Prostate gland (tissue), 2 donors: Measurements from ENCODE around the gene VAPB. TPM values are rescaled to one million over a fixed set of nuclear protein-coding genes. Genes with fewer than 3 reads are reported as not detected.

ENCODE experiments used
- DNase-seq: peaks from one replicate; pipeline ENCODE4 v3.0.0-alpha.2; 2019; ENCODE audit warnings: low spot score
- H3K27ac ChIP-seq, 2 donors: fragments of 200-600 bp; sonication (generic); 2 replicates each; pipeline ENCODE4 v1.5.1; 2017 to 2019
- H3K27me3 ChIP-seq: fragments of 200-600 bp; sonication (generic); replicated peaks from 2 replicates; pipeline ENCODE4 v1.5.1; 2019; ENCODE audit not compliant: insufficient read depth
- H3K36me3 ChIP-seq, 2 donors: fragments of 200-600 bp; sonication (generic); 1 replicate in 1 of 2; 2 replicates in 1 of 2; pipeline versions ENCODE4 v1.5.1 to v1.8.1; 2017 to 2019
- H3K4me1 ChIP-seq: fragments of 200-600 bp; sonication (generic); replicated peaks from 2 replicates; pipeline ENCODE4 v1.5.1; 2019
- H3K4me3 ChIP-seq, 2 donors: fragments of 200-600 bp; sonication (generic); 2 replicates each; pipeline ENCODE4 v1.5.1; 2017 to 2019
- H3K9me3 ChIP-seq: fragments of 200-600 bp; sonication (generic); 2 replicates; pipeline ENCODE4 v1.5.1; 2017
- CTCF ChIP-seq, 4 experiments: fragments of 200-600 bp in 2 of 4; fragments of 450-650 bp in 2 of 4; sonication (generic) in 2 of 4; IDR thresholded peaks; 1 replicate in 3 of 4; 2 replicates in 1 of 4; pipeline ENCODE4 v1.5.1; 2016 to 2019; ENCODE audit warnings: antibody characterized with exemption in 4 of 4, mild to moderate bottlenecking in 2 of 4, moderate library complexity in 2 of 4
- POLR2A ChIP-seq: fragments of 450-650 bp; IDR thresholded peaks from one replicate; pipeline ENCODE4 v1.6.1; 2016; ENCODE audit warnings: antibody characterized with exemption, mild to moderate bottlenecking
- POLR2AphosphoS5 ChIP-seq: sonication (generic); formaldehyde crosslinking; IDR thresholded peaks from one replicate; pipeline ENCODE4 v1.6.1; 2017; ENCODE audit warnings: antibody characterized with exemption
- WGBS: methylation state at CpG from one replicate; pipeline ENCODE4 v1.1.5; 2018; 5-methylcytosine and 5-hydroxymethylcytosine counted together
- intact Hi-C: fragments of 100-400 bp; cut with DNase I; formaldehyde crosslinking; loops from one replicate; pipeline ENCODE4 v1.14.2; 2022
- total RNA-seq, 2 donors: library from RNA; depleted of rRNA; stranded (reverse); fragments of >200 nt; gene quantifications; one replicate each; pipeline ENCODE4 v1.1.0, GENCODE V29; 2016

Gene VAPB
- total RNA-seq, 2 donors from 2014 or later = 14.2 to 21.1 TPM

DNA sequence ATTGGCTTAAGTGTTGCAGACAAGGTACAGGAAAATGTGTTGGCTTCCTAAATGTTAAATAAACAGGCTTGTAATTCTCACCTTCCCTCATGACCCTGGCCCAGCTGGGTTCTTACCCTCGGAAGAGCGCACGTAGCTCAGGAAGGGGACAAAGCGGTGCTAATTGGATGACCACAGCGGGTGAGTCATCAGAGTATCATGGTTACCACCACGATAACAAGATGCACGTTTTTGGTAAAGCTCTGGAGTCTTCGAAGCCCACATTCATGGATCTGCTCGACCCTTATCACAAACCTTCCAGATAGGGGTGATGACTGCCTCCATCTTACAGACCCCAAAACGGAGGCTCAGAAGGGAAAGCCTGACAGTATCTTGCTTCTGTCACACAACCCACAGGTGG is 93.4 kb downstream of the VAPB start:
- Histone ChIP-seq H3K4me1 (peaks cover 3% of the 10 kb centered on the region), H3K9me3 (no peaks in the 10 kb centered on the region), H3K27ac (no peak overlapping the region), H3K27me3 (no peaks in the 10 kb centered on the region), H3K4me3 (no peak overlapping the region), H3K36me3 (no peaks in the 10 kb centered on the region)
- intact Hi-C loops = loop anchor here (5.0 to 10.0 kb wide), 3 partner anchors 170 to 362 kb away; partner anchors contain the start of genes NPEPL1 and STX16
- 84% methylated on average over 10 of the region's 10 CpGs for WGBS
- no peak for TF ChIP-seq POLR2AphosphoS5
- no peak for TF ChIP-seq POLR2A
- TF ChIP-seq CTCF (IDR thresholded peaks at IDR 0.05) = no peak
- no peak for DNase-seq

DNA sequence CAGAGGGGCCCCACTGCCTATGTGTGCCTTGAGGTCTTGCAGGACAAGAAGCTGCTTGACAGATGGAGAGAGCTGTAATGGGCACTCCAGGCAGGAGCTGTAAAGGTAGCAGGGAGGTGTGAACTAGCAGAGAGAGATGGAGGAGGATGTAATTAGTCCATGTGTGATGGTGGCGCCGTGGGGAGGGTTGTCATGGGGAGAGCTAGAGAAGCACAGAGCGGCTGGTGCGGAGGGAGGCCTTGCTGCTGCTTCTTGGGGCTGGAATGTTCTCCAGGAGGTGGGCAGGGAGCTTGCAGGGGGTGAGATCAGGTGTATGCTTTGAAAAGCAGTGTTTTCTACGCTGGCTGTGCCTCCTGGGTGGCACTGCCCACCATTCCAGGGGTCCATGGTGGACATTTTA is 94.0 kb downstream of the VAPB start:
- 89% methylated on average over 5 of the region's 5 CpGs for WGBS

GRCh38 chr20:58483470-58483869 is 94.4 kb downstream of the VAPB start:
- WGBS = 92% methylated on average over 6 of the region's 6 CpGs
- intact Hi-C loops = loop anchor here (5.0 to 10.0 kb wide), 3 partner anchors 169 to 361 kb away; partner anchors contain the start of genes NPEPL1 and STX16

More for the DNA sequence above, 94.0 kb downstream of the VAPB start:
- TF ChIP-seq CTCF (IDR thresholded peaks at IDR 0.05) (no peak), POLR2AphosphoS5 (no peak), POLR2A (no peak)
- Histone ChIP-seq H3K9me3 (no peaks in the 10 kb centered on the region), H3K27ac (no peak overlapping the region), H3K27me3 (no peaks in the 10 kb centered on the region), H3K36me3 (no peaks in the 10 kb centered on the region), H3K4me1 (peaks cover 3% of the 10 kb centered on the region), H3K4me3 (no peak overlapping the region)
- DNase-seq = no peak
- intact Hi-C loops = loop anchor here (5.0 to 10.0 kb wide), 3 partner anchors 169 to 362 kb away; partner anchors contain the start of genes NPEPL1 and STX16

DNA sequence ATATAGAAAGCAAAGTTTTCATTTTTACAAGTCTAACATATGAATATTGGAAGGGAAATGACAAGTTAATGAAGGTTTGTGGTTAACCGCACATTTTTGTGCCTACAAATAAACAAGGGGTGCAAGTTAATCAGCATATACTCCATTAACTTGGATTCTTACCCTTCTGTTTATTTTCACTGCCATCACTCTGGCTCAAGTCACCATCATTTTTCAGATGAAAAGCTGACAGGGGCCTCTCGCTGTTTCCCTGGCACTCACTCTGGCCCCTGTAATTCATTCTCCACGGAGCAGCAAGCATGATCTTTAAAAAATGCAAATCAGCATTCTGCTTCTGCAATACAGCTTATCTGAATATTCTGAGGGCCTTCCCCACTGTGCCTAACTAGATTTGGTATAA is 96.4 kb downstream of the VAPB start:
- no peaks in the 10 kb centered on the region for H3K9me3 ChIP-seq
- no peak for TF ChIP-seq POLR2A
- TF ChIP-seq CTCF (IDR thresholded peaks at IDR 0.05) = no peak
- WGBS = 91% methylated on average over 3 of the region's 3 CpGs

More at GRCh38 chr20:58483470-58483869, 94.4 kb downstream of the VAPB start:
- no peaks in the 10 kb centered on the region for H3K27me3 ChIP-seq
- no peak overlapping the region for H3K4me3 ChIP-seq
- no peaks in the 10 kb centered on the region for H3K36me3 ChIP-seq
- TF ChIP-seq POLR2A (no peak), CTCF (IDR thresholded peaks at IDR 0.05) (no peak), POLR2AphosphoS5 (no peak)
- H3K27ac ChIP-seq = no peak overlapping the region
- H3K4me1 ChIP-seq = peaks cover 3% of the 10 kb centered on the region
- H3K9me3 ChIP-seq = no peaks in the 10 kb centered on the region
- no peak for DNase-seq

DNA sequence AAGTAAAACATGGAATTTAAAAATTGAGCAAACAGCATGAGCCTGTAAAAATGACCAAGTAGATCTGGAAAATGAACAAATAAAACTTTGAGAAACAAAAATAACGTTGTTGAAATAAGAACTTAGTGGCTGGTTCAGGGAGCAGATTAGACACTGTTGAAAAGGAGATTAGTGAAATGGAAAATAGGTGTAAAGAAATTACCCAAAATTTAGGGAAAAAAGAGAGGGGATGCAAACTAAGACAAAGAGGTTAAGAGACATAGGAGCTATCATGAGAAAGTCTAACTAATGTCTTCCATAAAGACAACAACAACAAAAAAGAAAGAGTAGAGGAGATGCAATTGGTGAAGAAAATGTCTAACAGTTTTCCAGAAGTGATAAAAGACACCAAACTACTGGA is 97.2 kb downstream of the VAPB start:
- H3K9me3 ChIP-seq = no peaks in the 10 kb centered on the region
- no peak overlapping the region for H3K4me3 ChIP-seq
- no peaks in the 10 kb centered on the region for H3K27me3 ChIP-seq
- no peak overlapping the region for H3K27ac ChIP-seq
- WGBS = 54% methylated on average over 1 of the region's 1 CpG
- TF ChIP-seq POLR2AphosphoS5 (no peak), CTCF (IDR thresholded peaks at IDR 0.05) (no peak)
- no peaks in the 10 kb centered on the region for H3K36me3 ChIP-seq
- intact Hi-C loops = loop anchor here (10.0 kb wide), 1 partner anchor 359 kb away; no protein-coding TSS in a partner anchor
- peaks cover 2% of the 10 kb centered on the region for H3K4me1 ChIP-seq
- DNase-seq = no peak

More for the DNA sequence above, 96.4 kb downstream of the VAPB start:
- Histone ChIP-seq H3K36me3 (no peaks in the 10 kb centered on the region), H3K4me1 (peaks cover 3% of the 10 kb centered on the region), H3K27ac (no peak overlapping the region), H3K27me3 (no peaks in the 10 kb centered on the region), H3K4me3 (no peak overlapping the region)
- intact Hi-C loops = loop anchor here (10.0 kb wide), 1 partner anchor 359 kb away; no protein-coding TSS in a partner anchor
- DNase-seq = no peak
